IMR-90 (cell line): Measurements from ENCODE around the gene SEMA4B. TPM values are rescaled to one million over a fixed set of nuclear protein-coding genes. Genes with fewer than 3 reads are reported as not detected.

ENCODE experiments used
- ATAC-seq: fragments of 200-7000 bp; cut with Tn5 transposase; 2 replicates; pipeline ENCODE4 v1.9.1; 2020; ENCODE audit warnings: low read depth, mild to moderate bottlenecking, moderate library complexity
- BruUV-seq: library from RNA; stranded (reverse); fragments of 400-500 nt; replicated peaks from 2 replicates; lab custom pipeline; 2021; lab: Mats Ljungman, UMichigan
- CTCF ChIA-PET: fragments of 300-600 bp; formaldehyde crosslinking; extraction: SDS; loops from one replicate; lab custom pipeline; 2021; ENCODE audit warnings: antibody characterized with exemption; lab: Yijun Ruan, JAX
- POLR2A ChIA-PET: fragments of 300-600 bp; sonication (Branson Sonifier 250); formaldehyde crosslinking; loops from one replicate; lab custom pipeline; 2022; ENCODE audit warnings: antibody characterized with exemption; ENCODE audit not compliant: unreplicated experiment; lab: Charles Lee
- DNase-seq: peaks from one replicate; pipeline ENCODE4 v3.0.0; 2013
- H2AFZ ChIP-seq: replicated peaks from 2 replicates; pipeline ENCODE3; 2013; ENCODE audit warnings: low read length, mild to moderate bottlenecking; ENCODE audit not compliant: poor library complexity
- H2AK5ac ChIP-seq: 2 replicates; pipeline ENCODE4 v1.6.1; 2013; ENCODE audit warnings: low read depth, low read length, inconsistent platforms
- H2AK9ac ChIP-seq: replicated peaks from 2 replicates; pipeline ENCODE3; 2013; ENCODE audit warnings: mild to moderate bottlenecking, low read depth, low read length, moderate library complexity; ENCODE audit not compliant: poor library complexity
- H2BK120ac ChIP-seq: 2 replicates; pipeline ENCODE4 v1.6.1; 2013; ENCODE audit warnings: low read depth, low read length, inconsistent platforms
- H2BK15ac ChIP-seq: 3 replicates; pipeline ENCODE4 v1.6.1; 2013; ENCODE audit warnings: low read depth, low read length, inconsistent platforms
- H2BK20ac ChIP-seq: 2 replicates; pipeline ENCODE4 v1.6.1; 2013; ENCODE audit warnings: low read depth, mild to moderate bottlenecking, inconsistent platforms, low read length, moderate library complexity
- H2BK5ac ChIP-seq: 2 replicates; pipeline ENCODE4 v1.6.1; 2013; ENCODE audit warnings: mild to moderate bottlenecking, low read depth, low read length, inconsistent platforms; ENCODE audit not compliant: poor library complexity, severe bottlenecking
- H3K14ac ChIP-seq: replicated peaks from 2 replicates; pipeline ENCODE4 v1.6.1; 2013; ENCODE audit warnings: low read depth, low read length, inconsistent platforms
- H3K18ac ChIP-seq: 2 replicates; pipeline ENCODE4 v1.6.1; 2013; ENCODE audit warnings: low read depth, low read length, control low read depth
- H3K23ac ChIP-seq: 2 replicates; pipeline ENCODE4 v1.6.1; 2013; ENCODE audit warnings: low read depth, low read length, inconsistent platforms
- H3K27ac ChIP-seq: 2 replicates; pipeline ENCODE4 v1.5.1; 2013; ENCODE audit warnings: mild to moderate bottlenecking, control low read depth, low read length; ENCODE audit not compliant: insufficient read depth
- H3K27me3 ChIP-seq: 2 replicates; pipeline ENCODE4 v1.6.1; 2013; ENCODE audit warnings: low read length; ENCODE audit not compliant: control insufficient read depth, insufficient read depth
- H3K36me3 ChIP-seq: 2 replicates; pipeline ENCODE4 v1.6.1; 2013; ENCODE audit warnings: low read length, mixed read lengths; ENCODE audit not compliant: control insufficient read depth, insufficient read depth
- H3K4ac ChIP-seq: 2 replicates; pipeline ENCODE4 v1.6.1; 2013; ENCODE audit warnings: low read depth, low read length, inconsistent platforms
- H3K4me1 ChIP-seq: 2 replicates; pipeline ENCODE4 v1.6.1; 2013; ENCODE audit warnings: low read length, mixed read lengths; ENCODE audit not compliant: control insufficient read depth, insufficient read depth
- H3K4me2 ChIP-seq: 2 replicates; pipeline ENCODE4 v1.6.1; 2013; ENCODE audit warnings: low read depth, mild to moderate bottlenecking, control low read depth, low read length, moderate library complexity
- H3K4me3 ChIP-seq: 2 replicates; pipeline ENCODE4 v1.5.1; 2013; ENCODE audit warnings: low read depth, mild to moderate bottlenecking, control low read depth, low read length, moderate library complexity; ENCODE audit not compliant: insufficient read depth
- H3K56ac ChIP-seq: 2 replicates; pipeline ENCODE4 v1.6.1; 2013; ENCODE audit warnings: low read length, inconsistent platforms; ENCODE audit not compliant: insufficient read depth; ENCODE audit errors: extremely low read depth
- H3K79me1 ChIP-seq, 2 experiments: 2 replicates each; pipeline ENCODE4 v1.6.1; 2013; ENCODE audit warnings: low read length in 2 of 2, inconsistent platforms in 1 of 2, low read depth in 1 of 2
- H3K9ac ChIP-seq: 2 replicates; pipeline ENCODE4 v1.6.1; 2013; ENCODE audit warnings: low read depth, low read length, control low read depth
- H3K9me1 ChIP-seq: 2 replicates; pipeline ENCODE4 v1.6.1; 2013; ENCODE audit warnings: low read length, inconsistent platforms; ENCODE audit not compliant: insufficient read depth
- H3K9me3 ChIP-seq: 2 replicates; pipeline ENCODE4 v1.6.1; 2013; ENCODE audit warnings: low read length; ENCODE audit not compliant: control insufficient read depth, insufficient read depth
- H4K20me1 ChIP-seq: 2 replicates; pipeline ENCODE4 v1.6.1; 2013; ENCODE audit warnings: low read length, inconsistent platforms; ENCODE audit not compliant: insufficient read depth
- H4K5ac ChIP-seq: 2 replicates; pipeline ENCODE4 v1.6.1; 2013; ENCODE audit warnings: mild to moderate bottlenecking, low read depth, low read length, control low read depth
- H4K8ac ChIP-seq, 2 experiments: 2 replicates each; pipeline ENCODE4 v1.6.1; 2013; ENCODE audit warnings: low read depth in 2 of 2, low read length in 2 of 2, control low read depth in 1 of 2, inconsistent platforms in 1 of 2
- H4K91ac ChIP-seq: 2 replicates; pipeline ENCODE4 v1.6.1; 2013; ENCODE audit warnings: low read depth, low read length, inconsistent platforms; ENCODE audit not compliant: insufficient read depth
- CEBPB ChIP-seq: IDR thresholded peaks from 2 replicates; pipeline ENCODE4 v1.6.1; 2012; ENCODE audit warnings: low read depth, low read length, improper control_type of control experiment
- MXI1 ChIP-seq: IDR thresholded peaks from 2 replicates; pipeline ENCODE4 v1.6.1; 2012; ENCODE audit warnings: low read depth, mild to moderate bottlenecking, low read length, moderate library complexity, borderline replicate concordance
- POLR2A ChIP-seq: IDR thresholded peaks from 2 replicates; pipeline ENCODE4 v1.6.1; 2012; ENCODE audit warnings: mild to moderate bottlenecking, low read depth, low read length
- RFX5 ChIP-seq: IDR thresholded peaks from 2 replicates; pipeline ENCODE4 v1.8.0; 2012; ENCODE audit warnings: low read depth, mild to moderate bottlenecking, low read length, moderate library complexity
- WGBS, 2 experiments: methylation state at CpG; one replicate each; pipeline versions ENCODE4 v1.1.5 to v1.1.7; 2013; ENCODE audit warnings: missing lambda C conversion rate in 2 of 2; ENCODE audit not compliant: insufficient read length in 1 of 2; ENCODE audit errors: extremely low coverage in 2 of 2; 5-methylcytosine and 5-hydroxymethylcytosine counted together
- dilution Hi-C: fragments of 300-500 bp; cut with HindIII; formaldehyde crosslinking; loops from one replicate; pipeline ENCODE4 v1.14.3; 2018; ENCODE audit warnings: low sequenced_read_pairs; ENCODE audit not compliant: unreplicated experiment
- in situ Hi-C: fragments of 300-500 bp; cut with MboI; formaldehyde crosslinking; loops from 3 replicates; pipeline ENCODE4 v1.14.3; 2019; ENCODE audit warnings: low sequenced_read_pairs, inconsistent platforms, mixed read lengths
- intact Hi-C: fragments of 100-400 bp; cut with micrococcal nuclease; formaldehyde crosslinking; loops from 2 replicates; pipeline ENCODE4 v1.10.0; 2022
- polyA plus RNA-seq, 3 experiments: library from polyadenylated mRNA; depleted of rRNA; stranded (reverse); fragments of >200 nt; gene quantifications; 2 replicates each; pipeline ENCODE4 v1.2.3, GENCODE V29; 2012; ENCODE audit warnings: low replicate concordance in 1 of 3
- total RNA-seq: library from RNA; depleted of rRNA; stranded (reverse); fragments of >200 nt; gene quantifications from 2 replicates; pipeline ENCODE4 v1.2.3, GENCODE V29; 2012

SEMA4B gene
- total and polyA plus RNA-seq, 2 of the 4 experiments (the other 2 are of a cell fraction), result 5.0 to 22.5 TPM

GRCh38 chr15:90205050-90205848 is 4.1 kb downstream of the SEMA4B start (continued):
- TF ChIP-seq POLR2A, result no peak

GRCh38 chr15:90205886-90206285 is 4.8 kb downstream of the SEMA4B start:
- no peak for TF ChIP-seq MXI1
- TF ChIP-seq RFX5, result no peak
- TF ChIP-seq CEBPB, result no peak
- H3K9me1 ChIP-seq, result peaks cover 14% of the 10 kb centered on the region; the same call in 1 of the 2 replicates
- no peak overlapping the region for H2AFZ ChIP-seq
- dilution Hi-C loops, result no loop called here
- no peak overlapping the region for H3K4me2 ChIP-seq
- H3K56ac ChIP-seq, result no peak overlapping the region
- intact Hi-C loops, result no loop called here
- no peaks in the 10 kb centered on the region for H3K9me3 ChIP-seq
- WGBS, 2 experiments, result 75% methylated on average over 2 of the region's 5 CpGs; no CpG with 5 or more reads in 1 of the 2 experiments
- in situ Hi-C loops, result no loop called here
- H3K4me3 ChIP-seq, result no peak overlapping the region
- H3K27ac ChIP-seq, result no peak overlapping the region
- CTCF ChIA-PET, result no interaction called here
- H4K91ac ChIP-seq, result no peak overlapping the region
- no peak overlapping the region for H2BK5ac ChIP-seq
- ATAC-seq (no peak), DNase-seq (no peak)
- peaks cover 4% of the 10 kb centered on the region for H3K4me1 ChIP-seq
- no peaks in the 10 kb centered on the region for H3K27me3 ChIP-seq
- peaks cover 40 to 50% of the 10 kb centered on the region in 2 experiments for H3K79me1 ChIP-seq
- no peak overlapping the region for H2AK9ac ChIP-seq
- BruUV-seq, result no TSS peak
- H4K8ac ChIP-seq, result no peak overlapping the region
- H3K4ac ChIP-seq, result no peak overlapping the region
- POLR2A ChIA-PET, result no interaction called here
- H3K14ac ChIP-seq, result no peak overlapping the region
- H3K9ac ChIP-seq, result no peak overlapping the region
- H3K23ac ChIP-seq, result no peak overlapping the region
- no peak overlapping the region for H3K18ac ChIP-seq
- H2BK15ac ChIP-seq, result no peak overlapping the region
- H3K36me3 ChIP-seq, result peaks cover 7% of the 10 kb centered on the region
- no peaks in the 10 kb centered on the region; the same call in 1 of the 2 replicates for H4K20me1 ChIP-seq
- no peak overlapping the region for H2AK5ac ChIP-seq
- no peak overlapping the region for H2BK20ac ChIP-seq
- H4K5ac ChIP-seq, result no peak overlapping the region
- no peak overlapping the region for H2BK120ac ChIP-seq
